ENCODE measurements around the gene ANGPTL2. TPM values are rescaled to one million over a fixed set of nuclear protein-coding genes. Genes with fewer than 3 reads are reported as not detected.

ANGPTL2 gene
- total RNA-seq, 1 experiment from 2014 or later, result 0.20 TPM

- Histone ChIP-seq H3K27me3 (ENCODE audit: insufficient read depth, low read length) (no peaks in the 10 kb centered on the region), H3K4me2 (ENCODE audit: low read length) (peak overlapping the region; percentile 42), H2AFZ (ENCODE audit: low read depth, low read length, poor library complexity, severe bottlenecking) (peak overlapping the region; percentile 27), H3K9me2 (ENCODE audit: insufficient read depth) (no peaks in the 10 kb centered on the region), H3K27ac (ENCODE audit: low read depth, low read length) (no peak overlapping the region), H4K20me1 (ENCODE audit: insufficient read depth) (no peaks in the 10 kb centered on the region), H3K9ac (ENCODE audit: low read length) (no peak overlapping the region), H3K4me1 (ENCODE audit: control insufficient read depth in 1 of 2, insufficient read depth in 2 of 2, low read length in 2 of 2) (peaks cover 7 to 20% of the 10 kb centered on the region in 2 experiments; a peak in 3 of 4 replicates), H3K79me2 (ENCODE audit: insufficient read depth, low read length) (no peaks in the 10 kb centered on the region), H3K4me3 (replicated peaks in 1 of 2; ENCODE audit: low read depth in 1 of 2, low read length in 2 of 2) (no peak overlapping the region), H3K36me3 (ENCODE audit: control insufficient read depth in 1 of 2, insufficient read depth in 2 of 2, low read length in 2 of 2) (no peaks in the 10 kb centered on the region), H3K9me3 (ENCODE audit: control insufficient read depth in 1 of 2, insufficient read depth in 1 of 2, low read depth in 1 of 2, low read length in 2 of 2) (no peaks in the 10 kb centered on the region)
- ATAC-seq (peak; percentile 80), DNase-seq (ENCODE audit: low read depth, low spot score) (peak; percentile 35)
- CTCF ChIA-PET, result interaction anchor here (1.0 kb wide), 1 partner anchor 194 kb away, joined by 3 read pairs; no protein-coding TSS in a partner anchor
- TF ChIP-seq ZNF274 (IDR thresholded peaks at IDR 0.05; ENCODE audit: low read depth, low read length) (no peak), MAX (IDR thresholded peaks at IDR 0.05) (peak; percentile 98), REST (IDR thresholded peaks at IDR 0.05; ENCODE audit: low read depth) (no peak), CEBPB (IDR thresholded peaks at IDR 0.05; ENCODE audit: low read depth) (no peak), EZH2phosphoT487 (IDR thresholded peaks at IDR 0.05; ENCODE audit: borderline replicate concordance) (no peak), ZFX (IDR thresholded peaks at IDR 0.05) (no peak), POLR2AphosphoS5 (IDR thresholded peaks at IDR 0.05; ENCODE audit: low read depth, low read length) (0 out of 2 replicates have a peak, but pooled peaks have one; percentile 16), SP1 (IDR thresholded peaks at IDR 0.05; ENCODE audit: low read depth) (peak; percentile 31; the same call in 1 of the 2 replicates), CBX3 (IDR thresholded peaks at IDR 0.05; ENCODE audit: low read depth) (peak; percentile 82), SIN3A (IDR thresholded peaks at IDR 0.05; ENCODE audit: low read depth) (no peak), SRF (IDR thresholded peaks at IDR 0.05; ENCODE audit: low read depth) (no peak), POLR2A (IDR thresholded peaks at IDR 0.05; ENCODE audit: borderline replicate concordance, extremely low read depth, insufficient read depth, insufficient read length) (no peak), RAD21 (IDR thresholded peaks at IDR 0.05; ENCODE audit: low read depth) (peak; percentile 19; the same call in 1 of the 2 replicates), CTCF (IDR thresholded peaks at IDR 0.05 in 2 of 3, conservative IDR thresholded peaks at IDR 0.05 in 1 of 3; ENCODE audit: borderline replicate concordance in 1 of 3, insufficient read depth in 1 of 3, low read depth in 2 of 3, low read length in 2 of 3) (0 out of 6 replicates have a peak, but pooled peaks of 1 of the 3 experiments have one; percentile 10), ZBTB33 (IDR thresholded peaks at IDR 0.05; ENCODE audit: extremely low read depth, insufficient replicate concordance, low read length) (no peak), ATF3 (IDR thresholded peaks at IDR 0.05) (no peak)
- RAD21 ChIA-PET (ENCODE audit: low non-redundant PET in 1 of 2, low total read pairs in 2 of 2, uncharacterized antibody in 2 of 2, unreplicated experiment in 2 of 2), result no interaction called here
- no TSS peak for BruUV-seq (replicated peaks)
- POLR2A ChIA-PET, result no interaction called here
- intact Hi-C loops (cut with micrococcal nuclease), result no loop called here
Observed at GRCh38 chr9:127159325-127159801, 36.9 kb upstream of the ANGPTL2 start.

Data from HCT116 (cell line).